ENCODE measurements around the gene RAB3D. TPM values are rescaled to one million over a fixed set of nuclear protein-coding genes. Genes with fewer than 3 reads are reported as not detected.

RAB3D gene
- total RNA-seq, 1 experiment from 2014 or later = 29.4 TPM

GRCh38 chr19:11284515-11284914 lies 54.9 kb downstream of the RAB3D start:
- Histone ChIP-seq H2BK5ac (ENCODE audit: insufficient read length, low read length) (no peak overlapping the region), H3K27ac (ENCODE audit: insufficient read length, low read depth, low read length) (no peak overlapping the region), H3K23ac (ENCODE audit: insufficient read length, low read depth, low read length) (no peak overlapping the region), H4K5ac (ENCODE audit: insufficient read length, low read depth, low read length) (no peak overlapping the region), H3K4me1 (ENCODE audit: insufficient read depth, low read length) (no peaks in the 10 kb centered on the region), H3K18ac (ENCODE audit: insufficient read length, low read depth, low read length) (no peak overlapping the region), H3K14ac (ENCODE audit: insufficient read depth, low read length) (no peak overlapping the region), H4K8ac (replicated peaks; ENCODE audit: insufficient read length, low read depth, low read length) (no peak overlapping the region), H2AFZ (ENCODE audit: low read length) (no peak overlapping the region), H3K27me3 (ENCODE audit: insufficient read depth, low read length) (no peaks in the 10 kb centered on the region), H2BK20ac (ENCODE audit: low read depth, low read length, poor library complexity, severe bottlenecking) (no peak overlapping the region), H3K56ac (ENCODE audit: insufficient read length, low read depth, low read length) (no peak overlapping the region), H2BK12ac (ENCODE audit: insufficient read length, low read depth, low read length) (no peak overlapping the region), H3K79me2 (ENCODE audit: insufficient read depth, low read length) (no peaks in the 10 kb centered on the region), H2AK5ac (ENCODE audit: insufficient read length, low read length) (no peak overlapping the region), H3K9me3 (ENCODE audit: control insufficient read depth, low read depth, low read length) (no peaks in the 10 kb centered on the region), H4K20me1 (ENCODE audit: control insufficient read depth, insufficient read depth, insufficient read length) (no peaks in the 10 kb centered on the region), H3K4me2 (ENCODE audit: insufficient read depth, insufficient read length, low read length) (no peak overlapping the region), H3T11ph (ENCODE audit: low read length) (no peak overlapping the region), H3K79me1 (ENCODE audit: insufficient read depth, low read depth, low read length, poor library complexity, severe bottlenecking) (no peaks in the 10 kb centered on the region), H3K4ac (ENCODE audit: low read depth, low read length) (no peak overlapping the region), H2BK120ac (ENCODE audit: low read depth, low read length, poor library complexity, severe bottlenecking) (no peak overlapping the region), H3K23me2 (ENCODE audit: insufficient read length, low read depth, low read length, poor library complexity, severe bottlenecking) (no peaks in the 10 kb centered on the region), H3K9ac (ENCODE audit: extremely low read depth, insufficient read length, low read length) (no peak overlapping the region), H2BK15ac (ENCODE audit: low read depth, low read length) (no peak overlapping the region), H4K91ac (ENCODE audit: insufficient read length, low read depth, low read length) (no peak overlapping the region)
- peaks cover 3 to 5% of the 10 kb centered on the region in 2 experiments for H3K4me1 Mint-ChIP-seq
- TF ChIP-seq, protein P1, sequence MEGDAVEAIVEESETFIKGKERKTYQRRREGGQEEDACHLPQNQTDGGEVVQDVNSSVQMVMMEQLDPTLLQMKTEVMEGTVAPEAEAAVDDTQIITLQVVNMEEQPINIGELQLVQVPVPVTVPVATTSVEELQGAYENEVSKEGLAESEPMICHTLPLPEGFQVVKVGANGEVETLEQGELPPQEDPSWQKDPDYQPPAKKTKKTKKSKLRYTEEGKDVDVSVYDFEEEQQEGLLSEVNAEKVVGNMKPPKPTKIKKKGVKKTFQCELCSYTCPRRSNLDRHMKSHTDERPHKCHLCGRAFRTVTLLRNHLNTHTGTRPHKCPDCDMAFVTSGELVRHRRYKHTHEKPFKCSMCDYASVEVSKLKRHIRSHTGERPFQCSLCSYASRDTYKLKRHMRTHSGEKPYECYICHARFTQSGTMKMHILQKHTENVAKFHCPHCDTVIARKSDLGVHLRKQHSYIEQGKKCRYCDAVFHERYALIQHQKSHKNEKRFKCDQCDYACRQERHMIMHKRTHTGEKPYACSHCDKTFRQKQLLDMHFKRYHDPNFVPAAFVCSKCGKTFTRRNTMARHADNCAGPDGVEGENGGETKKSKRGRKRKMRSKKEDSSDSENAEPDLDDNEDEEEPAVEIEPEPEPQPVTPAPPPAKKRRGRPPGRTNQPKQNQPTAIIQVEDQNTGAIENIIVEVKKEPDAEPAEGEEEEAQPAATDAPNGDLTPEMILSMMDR (conservative IDR thresholded peaks at IDR 0.05) = no peak
- no peaks in the 10 kb centered on the region; a peak in 1 of 7 replicates for H3K36me3 Mint-ChIP-seq (ENCODE audit: insufficient read depth in 1 of 3, low read depth in 3 of 3)
- peaks cover 3% of the 10 kb centered on the region for H3K27me3 Mint-ChIP-seq (ENCODE audit: low read depth)
- no peak for DNase-seq
- H3K4me3 Mint-ChIP-seq = no peak overlapping the region
- peaks cover 2% of the 10 kb centered on the region in 2 experiments; a peak in 3 of 5 replicates for H3K9me3 Mint-ChIP-seq
- no CpG with 5 or more reads among the region's 6 CpGs for WGBS (ENCODE audit: extremely low coverage, insufficient read length, low lambda C conversion rate)
- no peak overlapping the region for H3K27ac Mint-ChIP-seq

Data from H9 (cell line).